ENCODE results near the gene BCL7A. TPM values are rescaled to one million over a fixed set of nuclear protein-coding genes. Genes with fewer than 3 reads are reported as not detected.

BCL7A gene
- total RNA-seq, 1 experiment from 2014 or later: 31.6 TPM

- POLR2A ChIA-PET (ENCODE audit: unreplicated experiment): interaction anchor here (1.2 kb wide), 1 partner anchor 10 kb away, joined by 11 read pairs; the partner anchor contains the start of gene MLXIP
- TF ChIP-seq EZH2phosphoT487 (IDR thresholded peaks at IDR 0.05; ENCODE audit: borderline replicate concordance, low read length) (no peak), CTCF (conservative IDR thresholded peaks at IDR 0.05; ENCODE audit: low read depth, low read length) (no peak), EZH2 (IDR thresholded peaks at IDR 0.05; ENCODE audit: low read length, unreplicated experiment) (no peak)
- ATAC-seq: no peak
- intact Hi-C loops (cut with micrococcal nuclease): no loop called here
- Histone ChIP-seq H3K4me2 (ENCODE audit: low read length) (no peak overlapping the region), H4K20me1 (ENCODE audit: low read length) (peaks cover 4% of the 10 kb centered on the region; the same call in 1 of the 2 replicates), H3K4me3 (ENCODE audit: low read length) (no peak overlapping the region), H3K27me3 (ENCODE audit: low read length) (no peaks in the 10 kb centered on the region), H3K9ac (ENCODE audit: low read length) (no peak overlapping the region), H3K4me1 (ENCODE audit: insufficient read depth, low read length) (no peaks in the 10 kb centered on the region), H3K36me3 (ENCODE audit: low read depth, low read length) (peaks cover 5% of the 10 kb centered on the region; the same call in 1 of the 2 replicates), H3K9me2 (replicated peaks; ENCODE audit: low read length) (no peaks in the 10 kb centered on the region), H2AFZ (ENCODE audit: low read length) (no peak overlapping the region), H3F3A (ENCODE audit: low read length, unreplicated experiment) (peaks cover 4% of the 10 kb centered on the region), H3K27ac (ENCODE audit: low read length) (no peak overlapping the region), H3K9me3 (ENCODE audit: low read length) (no peaks in the 10 kb centered on the region), H3K79me2 (ENCODE audit: low read length) (peaks cover 100% of the 10 kb centered on the region)
- BruUV-seq (replicated peaks): no TSS peak
- DNase-seq: no peak
- CTCF ChIA-PET: no interaction called here
Measured at GRCh38 chr12:122088179-122088810, 66.6 kb downstream of the BCL7A start.

GRCh38 chr12:122089077-122089476 lies 67.4 kb downstream of the BCL7A start:
- H3F3A ChIP-seq (ENCODE audit: low read length, unreplicated experiment): peaks cover 4% of the 10 kb centered on the region
- H3K4me2 ChIP-seq (ENCODE audit: low read length): no peak overlapping the region
- no peak overlapping the region for H3K4me3 ChIP-seq (ENCODE audit: low read length)
- ChIA-PET CTCF (no interaction called here), POLR2A (ENCODE audit: unreplicated experiment) (no interaction called here)
- DNase-seq (no peak), ATAC-seq (no peak)
- TF ChIP-seq EZH2phosphoT487 (IDR thresholded peaks at IDR 0.05; ENCODE audit: borderline replicate concordance, low read length) (no peak), EZH2 (IDR thresholded peaks at IDR 0.05; ENCODE audit: low read length, unreplicated experiment) (no peak), CTCF (conservative IDR thresholded peaks at IDR 0.05; ENCODE audit: low read depth, low read length) (no peak)
- no peaks in the 10 kb centered on the region for H3K9me3 ChIP-seq (ENCODE audit: low read length)
- H3K79me2 ChIP-seq (ENCODE audit: low read length): peaks cover 100% of the 10 kb centered on the region
- H3K9me2 ChIP-seq (replicated peaks; ENCODE audit: low read length): no peaks in the 10 kb centered on the region
- no peak overlapping the region for H3K9ac ChIP-seq (ENCODE audit: low read length)
- intact Hi-C loops (cut with micrococcal nuclease): no loop called here
- peaks cover 4% of the 10 kb centered on the region; the same call in 1 of the 2 replicates for H4K20me1 ChIP-seq (ENCODE audit: low read length)
- H3K27me3 ChIP-seq (ENCODE audit: low read length): no peaks in the 10 kb centered on the region
- BruUV-seq (replicated peaks): no TSS peak
- no peak overlapping the region for H2AFZ ChIP-seq (ENCODE audit: low read length)
- no peaks in the 10 kb centered on the region for H3K4me1 ChIP-seq (ENCODE audit: insufficient read depth, low read length)
- H3K36me3 ChIP-seq (ENCODE audit: low read depth, low read length): peaks cover 5% of the 10 kb centered on the region; the same call in 1 of the 2 replicates
- no peak overlapping the region for H3K27ac ChIP-seq (ENCODE audit: low read length)

GRCh38 chr12:122090759-122091515 lies 69.3 kb downstream of the BCL7A start:
- no peaks in the 10 kb centered on the region for H3K9me2 ChIP-seq (replicated peaks; ENCODE audit: low read length)
- ATAC-seq (no peak), DNase-seq (no peak)
- no TSS peak for BruUV-seq (replicated peaks)
- H3K79me2 ChIP-seq (ENCODE audit: low read length): peaks cover 97% of the 10 kb centered on the region
- no peak overlapping the region for H3K9ac ChIP-seq (ENCODE audit: low read length)
- H3K36me3 ChIP-seq (ENCODE audit: low read depth, low read length): no peaks in the 10 kb centered on the region; the same call in 1 of the 2 replicates
- no peak for TF ChIP-seq CTCF (conservative IDR thresholded peaks at IDR 0.05; ENCODE audit: low read depth, low read length)
- no peak for TF ChIP-seq EZH2phosphoT487 (IDR thresholded peaks at IDR 0.05; ENCODE audit: borderline replicate concordance, low read length)
- no peak for TF ChIP-seq EZH2 (IDR thresholded peaks at IDR 0.05; ENCODE audit: low read length, unreplicated experiment)
- no peaks in the 10 kb centered on the region for H3K4me1 ChIP-seq (ENCODE audit: insufficient read depth, low read length)
- POLR2A ChIA-PET (ENCODE audit: unreplicated experiment): no interaction called here
- H4K20me1 ChIP-seq (ENCODE audit: low read length): peaks cover 4% of the 10 kb centered on the region; the same call in 1 of the 2 replicates
- H3K4me3 ChIP-seq (ENCODE audit: low read length): no peak overlapping the region
- H3K27ac ChIP-seq (ENCODE audit: low read length): no peak overlapping the region
- CTCF ChIA-PET: no interaction called here
- no peaks in the 10 kb centered on the region for H3K27me3 ChIP-seq (ENCODE audit: low read length)
- H2AFZ ChIP-seq (ENCODE audit: low read length): no peak overlapping the region
- no peaks in the 10 kb centered on the region for H3K9me3 ChIP-seq (ENCODE audit: low read length)
- H3K4me2 ChIP-seq (ENCODE audit: low read length): no peak overlapping the region
- H3F3A ChIP-seq (ENCODE audit: low read length, unreplicated experiment): peaks cover 4% of the 10 kb centered on the region
- intact Hi-C loops (cut with micrococcal nuclease): no loop called here
